GM19023 (cell line): ENCODE measurements around the gene NAPA.

Experiments
- ATAC-seq: cut with Tn5 transposase; IDR thresholded peaks from one replicate; pipeline ENCODE4 v1.9.1; 2021; ENCODE audit warnings: mild to moderate bottlenecking, moderate library complexity; ENCODE audit not compliant: unreplicated experiment

NAPA gene

DNA sequence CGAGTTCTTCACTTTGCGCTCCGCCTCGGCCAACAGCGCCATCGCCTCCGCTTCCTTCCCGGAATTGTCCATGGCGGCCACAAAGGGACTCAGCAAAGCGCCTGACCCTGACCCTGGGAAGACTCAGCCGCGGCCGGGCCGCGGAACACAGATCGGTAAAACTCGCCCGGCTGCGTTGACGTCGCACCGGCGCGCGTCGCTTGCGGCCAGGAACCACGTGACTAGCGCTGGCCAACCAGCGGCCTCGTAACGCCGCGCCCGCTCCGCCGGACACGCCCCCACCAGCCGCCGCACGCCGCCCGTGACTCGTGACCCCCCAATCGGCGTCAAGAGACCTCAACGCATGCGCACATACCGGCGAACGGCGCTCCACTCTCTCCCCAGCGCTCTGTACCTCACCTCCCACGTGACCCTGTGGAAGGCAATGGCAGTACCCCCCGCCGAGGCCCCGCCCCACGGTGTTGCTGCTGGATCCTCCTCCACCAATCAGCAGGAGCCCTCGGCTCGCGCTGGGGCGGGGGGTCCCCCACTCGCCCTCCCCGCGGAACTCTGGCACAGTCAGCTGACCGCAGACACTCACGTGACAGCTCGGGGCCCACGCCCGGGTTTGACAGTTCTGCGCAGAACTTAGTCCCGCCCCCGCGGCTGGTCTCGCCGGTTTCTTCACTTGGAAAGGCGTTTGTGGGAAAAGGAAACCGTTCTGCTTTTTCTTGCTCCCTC, at the start of gene NAPA:
TSS of gene NAPA (minus strand) at position 195 of the 720 bp plus-strand sequence. CDS start at position 72, 123 bp downstream.
- ATAC-seq, result peak; percentile 85

DNA sequence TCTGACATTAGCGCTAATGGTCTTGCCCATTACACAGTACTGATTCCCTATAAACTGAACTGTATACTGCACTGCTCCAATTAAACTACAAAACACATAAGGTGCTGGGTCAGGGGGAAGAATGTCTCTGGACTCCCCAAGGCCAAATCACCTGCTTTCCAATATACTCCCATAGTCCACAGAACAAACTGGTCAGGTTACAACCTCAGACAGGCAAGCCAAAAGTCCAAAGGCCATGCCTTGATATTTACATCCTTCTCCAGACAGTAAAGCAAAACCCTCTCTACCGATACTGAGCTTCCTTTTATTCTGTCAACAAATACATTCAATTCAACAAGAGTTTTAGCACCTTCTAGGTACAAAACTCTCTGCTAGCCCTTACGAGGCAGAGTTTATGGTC, 49.2 kb upstream of the NAPA start:
- ATAC-seq, result no peak

- no peak for ATAC-seq
Observed at GRCh38 chr19:47561440-47562057, 46.7 kb upstream of the NAPA start.

DNA sequence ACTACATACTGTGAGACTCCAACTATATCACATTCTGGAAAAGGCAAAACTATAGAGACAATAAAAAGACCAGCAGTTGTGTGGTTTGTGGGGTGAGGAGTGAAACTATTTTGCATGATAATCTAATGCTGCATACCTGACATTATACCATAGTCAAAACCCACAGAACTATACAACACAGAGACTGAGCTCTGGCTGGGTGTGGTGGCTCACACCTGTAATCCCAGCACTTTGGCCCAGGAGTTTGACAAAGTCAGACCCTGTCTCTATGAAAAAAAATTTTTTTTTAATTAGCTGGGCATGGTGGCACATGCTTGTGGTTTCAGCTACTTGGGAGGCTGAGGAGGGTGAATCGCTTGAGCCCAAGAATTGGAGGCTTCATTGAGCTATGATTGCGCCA, 46.1 kb upstream of the NAPA start:
- no peak for ATAC-seq

DNA sequence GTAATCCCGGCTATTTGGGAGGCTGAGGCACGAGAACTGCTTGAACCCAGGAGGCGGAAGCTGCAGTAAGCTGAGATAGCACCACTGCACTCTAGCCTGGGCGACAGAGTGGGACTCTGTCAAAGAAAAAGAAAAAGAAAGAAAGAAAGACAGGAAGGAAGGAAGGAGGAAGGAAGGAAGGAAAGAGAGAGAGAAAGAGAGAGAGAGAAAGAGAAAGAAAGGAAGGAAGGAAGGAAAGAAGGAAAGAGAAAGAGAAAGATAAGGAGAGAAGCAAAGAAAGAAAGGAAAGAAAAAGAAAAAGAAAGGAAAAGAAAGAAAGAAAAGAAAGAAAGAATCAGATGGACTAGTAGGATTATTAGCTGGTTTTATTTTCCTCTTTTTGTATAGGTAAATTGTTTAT, 35.3 kb upstream of the NAPA start:
- ATAC-seq, result no peak

GRCh38 chr19:47549261-47549862, 34.5 kb upstream of the NAPA start:
- no peak for ATAC-seq

DNA sequence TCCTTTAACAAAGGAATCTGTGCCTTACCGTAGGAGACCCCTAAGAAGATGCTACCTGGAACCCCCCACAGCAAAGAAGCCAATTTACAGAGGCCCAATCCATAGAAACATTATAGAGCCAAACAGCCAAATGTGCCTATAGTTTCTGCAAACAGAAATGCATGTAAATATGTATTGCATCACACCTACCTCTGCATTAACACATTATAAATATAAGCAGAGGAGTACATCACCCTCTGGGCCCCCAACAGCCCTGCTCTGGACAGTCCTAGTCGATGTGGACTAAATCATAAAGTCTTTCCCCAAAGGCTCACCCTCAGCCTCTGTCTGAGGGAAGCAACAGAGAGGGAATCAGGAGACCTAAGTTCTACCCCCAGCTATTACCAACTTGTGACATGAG, 32.3 kb upstream of the NAPA start:
- ATAC-seq, result no peak

GRCh38 chr19:47545061-47545948, 30.4 kb upstream of the NAPA start:
- no peak for ATAC-seq

DNA sequence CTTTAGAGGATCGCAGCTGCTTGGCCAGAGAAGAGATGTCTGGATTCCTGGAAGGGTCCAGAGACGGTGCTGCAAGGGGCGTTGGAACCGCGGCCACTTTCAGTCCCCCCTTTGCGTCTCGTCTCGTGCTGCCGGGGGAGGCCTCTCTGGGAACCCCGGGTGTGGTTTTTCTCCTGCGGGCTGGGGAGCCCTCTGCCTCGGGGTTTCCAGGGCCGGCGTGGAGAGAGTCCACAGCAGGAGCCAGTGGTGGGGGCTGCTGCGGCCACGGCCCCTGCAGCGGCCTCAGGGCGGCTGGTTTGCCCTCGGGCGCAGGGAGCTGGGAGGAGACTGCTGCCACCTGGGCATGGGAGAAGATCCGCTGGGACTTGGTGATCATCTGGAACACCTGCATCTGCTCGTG, 29.6 kb upstream of the NAPA start:
- ATAC-seq, result no peak

DNA sequence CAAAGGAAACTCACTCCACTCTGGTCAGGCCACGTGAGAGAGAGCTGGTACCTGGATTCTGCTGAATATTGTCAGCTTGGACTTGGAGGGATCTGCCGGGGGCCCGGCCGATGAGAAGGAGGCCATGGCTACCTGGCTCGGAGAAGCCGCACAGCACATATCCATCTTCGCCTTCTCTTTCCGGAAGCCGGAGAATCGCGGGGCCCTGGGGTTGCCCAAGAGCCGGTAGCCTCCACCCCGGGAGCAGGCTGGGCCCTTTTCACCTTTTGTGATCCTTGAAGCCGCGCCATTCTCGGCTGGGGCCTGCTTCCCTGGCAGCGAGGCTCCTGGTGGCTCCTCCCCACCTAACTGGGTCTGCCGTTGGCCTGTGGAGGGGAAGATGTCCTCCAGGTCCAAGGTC, 29.2 kb upstream of the NAPA start:
- no peak for ATAC-seq

GRCh38 chr19:47542030-47542475, 27.2 kb upstream of the NAPA start:
- no peak for ATAC-seq

- ATAC-seq, result no peak
Observed at GRCh38 chr19:47541518-47541917, 26.7 kb upstream of the NAPA start.

DNA sequence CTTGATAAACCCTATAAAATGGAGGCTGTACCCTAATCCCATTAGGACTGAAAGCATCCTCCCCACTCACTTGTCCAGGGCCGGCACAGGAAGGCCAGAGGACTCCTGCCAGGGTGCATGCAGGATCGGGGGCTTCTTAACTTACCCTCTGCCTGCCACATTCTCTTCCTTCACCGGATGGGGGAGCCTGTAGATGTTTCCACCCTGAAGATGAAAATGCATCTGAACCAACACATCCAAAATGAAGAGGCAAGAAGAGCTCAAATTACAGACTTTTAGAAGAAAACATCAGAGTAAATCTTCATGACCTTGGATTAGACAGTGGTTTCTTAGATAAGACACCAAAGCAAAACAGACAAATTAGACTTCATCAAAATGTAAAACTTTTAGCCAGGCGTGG, 25.9 kb upstream of the NAPA start:
- no peak for ATAC-seq

DNA sequence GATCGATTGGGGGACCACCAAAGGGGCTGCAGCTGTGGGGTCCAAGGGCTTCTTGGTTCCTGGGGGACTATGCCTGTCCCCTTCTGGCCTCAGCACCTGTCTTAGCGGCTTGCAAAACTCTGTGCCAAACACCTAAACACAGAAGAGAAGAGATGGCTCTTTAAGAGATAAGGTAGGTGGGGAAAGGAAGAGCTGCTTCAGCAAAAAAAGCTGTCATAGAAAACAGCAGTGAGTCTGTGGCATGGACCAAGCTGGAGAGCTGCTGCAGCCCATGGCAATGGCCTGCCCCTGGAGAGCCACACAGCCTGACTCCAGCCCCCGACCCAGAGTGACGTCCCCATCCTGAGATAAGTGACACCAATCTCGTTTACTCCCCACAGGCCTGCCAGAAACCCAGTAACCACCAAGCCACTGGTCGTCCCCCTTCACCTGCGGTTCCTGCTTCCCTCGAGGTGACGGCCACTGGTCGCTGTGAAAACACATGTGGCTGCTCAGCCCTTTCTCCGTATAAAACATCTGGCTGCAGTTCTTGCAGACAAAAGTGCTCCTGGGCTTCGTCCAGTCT, 25.0 kb upstream of the NAPA start:
- no peak for ATAC-seq

GRCh38 chr19:47538812-47539211, 23.9 kb upstream of the NAPA start:
- ATAC-seq, result no peak

DNA sequence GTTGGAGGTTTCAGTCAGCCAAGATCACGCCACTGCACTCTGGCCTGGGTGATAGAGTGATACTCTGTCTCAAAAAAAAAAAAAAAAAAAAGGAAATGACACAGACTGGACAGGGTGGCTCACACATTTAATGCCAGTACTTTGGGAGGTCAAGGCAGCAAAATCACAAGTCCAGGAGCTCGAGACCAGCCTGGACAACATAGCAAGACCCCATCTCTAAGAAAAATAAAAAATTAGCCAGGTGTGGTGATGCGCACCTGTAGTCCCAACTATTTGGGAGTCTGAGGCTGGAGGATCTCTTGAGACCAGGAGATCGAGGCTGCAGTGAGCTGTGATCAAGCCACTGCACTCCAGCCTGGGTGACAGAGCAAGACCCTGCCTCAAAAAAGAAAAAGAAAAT, 22.6 kb upstream of the NAPA start:
- ATAC-seq, result no peak

GRCh38 chr19:47534628-47535027, 19.8 kb upstream of the NAPA start:
- no peak for ATAC-seq

DNA sequence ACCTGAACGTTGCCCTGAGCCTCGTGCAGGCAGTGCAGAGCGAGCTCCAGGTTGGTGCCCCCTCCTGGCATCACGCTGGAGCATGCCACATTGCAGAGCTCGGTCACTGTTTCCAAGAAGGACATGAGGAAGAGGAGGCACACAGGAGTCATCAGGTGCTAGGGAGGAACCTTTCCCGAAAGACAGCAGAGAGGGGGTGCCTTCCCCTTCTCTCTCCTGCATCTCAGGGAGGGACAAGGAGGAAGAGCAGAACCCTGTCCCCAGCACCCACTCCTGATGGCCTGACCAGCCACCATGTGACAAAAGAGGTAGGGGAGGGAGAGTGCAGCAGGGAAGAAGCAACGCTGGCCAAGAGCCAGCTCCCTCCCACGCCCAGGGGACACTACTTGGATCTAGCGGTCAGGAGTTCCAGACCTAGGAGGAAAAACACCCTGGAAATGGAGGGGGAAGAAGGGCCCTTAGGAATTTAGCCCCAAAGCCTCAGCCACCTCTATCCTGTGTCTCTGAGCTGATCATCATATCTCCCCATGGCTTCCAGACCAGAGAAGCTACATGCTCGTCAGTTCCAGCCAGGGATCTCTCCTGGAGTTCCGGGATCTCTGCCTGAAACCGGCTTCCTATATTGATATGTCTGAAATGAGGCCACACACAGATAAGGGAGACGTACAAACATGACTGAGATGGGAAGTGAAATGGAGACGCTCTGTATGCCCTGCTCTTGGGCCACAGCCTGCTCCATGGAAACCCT, 17.0 kb upstream of the NAPA start:
- ATAC-seq, result no peak

- ATAC-seq, result no peak
Observed at GRCh38 chr19:47529018-47529742, 14.3 kb upstream of the NAPA start.

DNA sequence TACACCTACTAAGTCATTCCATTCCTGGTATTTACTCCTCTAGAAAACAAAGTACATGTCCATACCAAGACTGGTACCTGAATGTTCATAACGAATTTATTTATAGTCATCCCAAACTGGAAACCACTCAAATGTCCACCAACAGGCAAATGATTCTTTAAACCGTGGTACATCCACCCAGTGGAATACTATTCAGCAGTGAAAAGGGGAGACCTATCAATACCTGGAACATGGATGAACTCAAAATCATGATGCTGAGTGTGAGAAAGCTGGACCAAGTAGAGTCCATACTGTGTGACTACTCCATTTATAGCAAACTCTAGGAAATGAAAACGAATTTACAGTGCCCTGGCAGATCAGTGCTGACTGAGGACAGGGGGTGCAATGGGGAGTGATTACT, 11.9 kb upstream of the NAPA start:
- ATAC-seq, result no peak
